Activated naive CD8-positive, alpha-beta T cell (primary cell): ENCODE data around the gene SLC31A1.

Experiments
- H3K27ac Mint-ChIP-seq: one replicate; pipeline ENCODE4 v1.8.0; 2021; ENCODE audit warnings: mixed read lengths
- H3K27me3 Mint-ChIP-seq: one replicate; pipeline ENCODE4 v1.8.0; 2021; ENCODE audit warnings: mixed read lengths
- H3K36me3 Mint-ChIP-seq: one replicate; pipeline ENCODE4 v1.8.0; 2021; ENCODE audit warnings: mixed read lengths
- H3K4me1 Mint-ChIP-seq: one replicate; pipeline ENCODE4 v1.8.0; 2021; ENCODE audit warnings: low read depth, mixed read lengths
- H3K4me3 Mint-ChIP-seq: one replicate; pipeline ENCODE4 v1.8.0; 2021; ENCODE audit warnings: mild to moderate bottlenecking, mixed read lengths
- H3K9me3 Mint-ChIP-seq: one replicate; pipeline ENCODE4 v1.8.0; 2021; ENCODE audit warnings: low read depth, mixed read lengths

The SLC31A1 gene

DNA sequence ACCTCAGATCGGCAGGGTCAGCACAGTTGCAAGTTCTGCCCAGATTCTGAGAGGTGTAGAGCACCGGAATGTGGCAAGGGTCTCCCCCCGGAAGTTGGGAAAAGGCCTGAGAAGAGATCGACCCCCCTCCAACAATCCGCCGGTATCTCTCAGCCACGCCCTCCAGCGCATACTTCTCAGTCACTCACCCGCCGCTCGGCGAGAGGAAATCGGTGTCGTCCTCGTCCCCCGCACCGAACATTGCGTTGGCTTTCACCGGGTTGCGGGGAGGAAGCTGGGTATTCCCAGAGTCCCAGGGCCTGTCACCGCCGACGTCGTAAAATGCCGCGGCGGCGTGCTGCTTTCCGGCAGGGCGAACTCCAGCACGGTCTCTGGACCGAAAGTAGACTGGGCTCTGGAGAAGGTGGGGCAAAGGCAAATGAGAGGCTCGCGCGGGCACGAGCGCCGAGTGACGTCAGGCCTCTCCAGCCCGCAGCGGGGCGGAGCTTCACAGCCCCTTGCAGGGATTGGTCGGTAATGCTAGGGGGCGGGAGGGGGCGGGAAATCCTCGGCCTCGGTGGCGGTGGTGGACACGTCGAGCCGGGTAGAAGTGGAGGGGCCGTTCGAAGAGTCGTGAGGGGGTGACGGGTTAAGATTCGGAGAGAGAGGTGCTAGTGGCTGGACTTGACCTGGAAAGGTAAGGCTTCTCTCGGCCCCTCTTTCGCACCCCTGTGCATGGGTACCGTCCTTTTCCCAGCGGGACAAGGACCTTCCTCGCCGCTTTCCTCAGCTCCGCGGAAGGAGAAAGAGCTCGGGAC is at the start of gene SLC31A1, which contains the start of gene FKBP15:
SLC31A1 (plus strand) TSS at position 542 of the 797 bp plus-strand sequence. CDS start 34,605 bp downstream, outside the sequence.
FKBP15 (minus strand) TSS at position 275 of the 797 bp plus-strand sequence; CDS start at position 241, 34 bp downstream.
- H3K4me1 Mint-ChIP-seq: peaks cover 47% of the 10 kb centered on the region
- peaks cover 2% of the 10 kb centered on the region for H3K36me3 Mint-ChIP-seq
- H3K9me3 Mint-ChIP-seq: no peaks in the 10 kb centered on the region
- H3K27ac Mint-ChIP-seq: peak within 1 kb of the TSS; percentile 85
- H3K4me3 Mint-ChIP-seq: peak within 1 kb of the TSS; percentile 93
- H3K27me3 Mint-ChIP-seq: no peaks in the 10 kb centered on the region

DNA sequence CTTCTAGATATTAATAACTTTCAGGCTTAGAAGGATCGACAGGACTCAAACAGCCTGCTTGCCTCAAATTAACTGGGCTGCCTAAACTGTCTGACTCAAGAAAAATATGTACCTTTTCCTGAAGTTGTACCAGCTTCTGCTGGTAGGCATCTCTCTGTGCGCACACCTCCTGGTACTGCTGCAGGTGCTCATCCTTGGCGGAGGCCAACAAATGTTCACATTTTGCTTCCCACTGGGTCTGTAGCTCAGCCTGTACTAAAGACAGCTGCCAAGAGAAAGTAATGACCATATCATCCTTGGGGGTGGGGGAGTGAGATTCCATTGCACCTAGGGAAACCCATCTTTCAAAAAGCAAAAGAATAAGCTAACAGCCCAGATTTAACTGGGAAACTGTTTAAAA is 48.0 kb upstream of the SLC31A1 start:
- H3K4me1 Mint-ChIP-seq: no peaks in the 10 kb centered on the region
- H3K27ac Mint-ChIP-seq: no peak overlapping the region
- no peak overlapping the region for H3K4me3 Mint-ChIP-seq
- H3K27me3 Mint-ChIP-seq: no peaks in the 10 kb centered on the region
- peaks cover 34% of the 10 kb centered on the region for H3K36me3 Mint-ChIP-seq
- no peaks in the 10 kb centered on the region for H3K9me3 Mint-ChIP-seq

DNA sequence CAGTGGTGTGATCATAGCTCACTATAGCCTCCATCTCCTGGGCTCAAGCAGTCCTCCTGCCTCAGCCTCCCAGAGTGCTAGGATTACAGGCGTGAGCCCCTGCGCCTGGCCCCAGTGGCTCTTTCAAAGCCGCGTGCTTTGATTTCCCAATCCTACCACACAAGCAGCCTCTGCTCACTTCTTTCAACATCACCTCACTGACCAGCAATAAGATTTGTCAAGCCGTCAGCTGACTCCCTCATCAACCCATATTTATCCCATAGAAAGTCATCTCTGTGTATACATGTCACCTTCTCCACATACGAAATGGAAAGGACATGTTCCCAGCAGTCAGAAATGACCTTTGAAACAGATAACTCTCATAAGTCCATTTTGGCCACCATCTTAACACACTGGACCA is 44.5 kb upstream of the SLC31A1 start:
- Mint-ChIP-seq H3K4me1 (no peaks in the 10 kb centered on the region), H3K27ac (no peak overlapping the region), H3K4me3 (no peak overlapping the region), H3K9me3 (no peaks in the 10 kb centered on the region), H3K36me3 (peaks cover 29% of the 10 kb centered on the region), H3K27me3 (no peaks in the 10 kb centered on the region)

DNA sequence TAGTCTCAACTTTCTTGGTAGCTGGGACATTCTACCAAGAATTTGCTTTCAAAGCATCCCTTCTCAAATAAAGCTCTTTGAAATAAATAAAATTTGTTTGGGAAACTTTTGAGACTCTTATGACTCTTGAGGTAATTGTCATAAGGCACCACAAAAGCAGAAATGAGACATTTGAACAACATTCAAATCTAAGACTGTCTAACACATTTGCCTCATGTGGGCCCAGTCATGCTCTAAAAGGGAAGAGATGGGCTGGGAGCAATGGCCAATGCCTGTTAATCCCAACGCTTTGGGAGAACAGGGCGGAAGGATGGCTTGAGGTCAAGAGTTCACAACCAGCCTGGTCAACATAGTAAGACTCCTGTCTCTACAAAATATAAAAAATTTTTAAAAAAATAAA is 44.1 kb upstream of the SLC31A1 start:
- no peaks in the 10 kb centered on the region for H3K27me3 Mint-ChIP-seq
- H3K27ac Mint-ChIP-seq: no peak overlapping the region
- no peak overlapping the region for H3K4me3 Mint-ChIP-seq
- no peaks in the 10 kb centered on the region for H3K4me1 Mint-ChIP-seq
- H3K9me3 Mint-ChIP-seq: no peaks in the 10 kb centered on the region
- H3K36me3 Mint-ChIP-seq: peaks cover 29% of the 10 kb centered on the region

DNA sequence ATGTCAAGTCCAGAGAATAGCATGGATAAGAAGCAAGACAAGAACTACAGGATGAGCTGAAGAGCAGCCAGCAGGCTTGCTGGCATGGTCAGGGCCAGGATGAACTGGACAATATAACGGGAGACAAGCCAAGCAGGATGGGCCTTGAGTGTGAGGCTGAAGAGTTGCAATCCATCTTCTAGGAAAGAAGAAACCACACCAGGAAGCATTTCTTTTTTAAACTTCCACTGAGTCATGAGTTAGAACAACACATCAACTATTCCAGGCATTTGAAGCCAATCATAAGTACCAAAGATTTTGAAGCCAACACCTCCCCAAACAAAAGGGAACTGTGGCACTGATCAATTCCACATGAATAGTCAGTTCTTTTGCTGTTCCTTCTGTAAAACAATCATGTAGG is 43.3 kb upstream of the SLC31A1 start:
- H3K27me3 Mint-ChIP-seq: no peaks in the 10 kb centered on the region
- H3K9me3 Mint-ChIP-seq: no peaks in the 10 kb centered on the region
- H3K27ac Mint-ChIP-seq: no peak overlapping the region
- H3K4me3 Mint-ChIP-seq: no peak overlapping the region
- no peaks in the 10 kb centered on the region for H3K4me1 Mint-ChIP-seq
- peaks cover 27% of the 10 kb centered on the region for H3K36me3 Mint-ChIP-seq

DNA sequence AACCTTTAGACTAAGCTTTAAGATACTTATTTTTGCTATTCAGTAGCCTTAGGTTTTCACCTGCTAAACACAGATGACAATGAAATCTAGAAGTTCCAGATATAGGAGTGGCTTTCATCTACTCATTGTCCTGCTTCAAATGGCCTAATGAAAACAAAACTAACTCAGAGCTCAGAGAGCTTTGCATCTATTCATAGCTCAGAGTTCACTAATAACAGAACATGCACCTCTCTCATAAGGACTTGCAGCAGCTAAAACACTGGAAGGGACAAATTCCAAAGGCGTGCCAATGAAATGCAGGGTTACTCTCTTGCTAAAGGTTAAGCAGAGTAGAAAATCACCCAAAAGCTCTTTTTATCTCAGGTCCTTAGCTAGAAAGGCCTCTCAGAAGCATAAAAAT is 41.5 kb upstream of the SLC31A1 start:
- Mint-ChIP-seq H3K27ac (no peak overlapping the region), H3K27me3 (no peaks in the 10 kb centered on the region), H3K4me3 (no peak overlapping the region), H3K4me1 (no peaks in the 10 kb centered on the region), H3K9me3 (no peaks in the 10 kb centered on the region), H3K36me3 (peaks cover 24% of the 10 kb centered on the region)

DNA sequence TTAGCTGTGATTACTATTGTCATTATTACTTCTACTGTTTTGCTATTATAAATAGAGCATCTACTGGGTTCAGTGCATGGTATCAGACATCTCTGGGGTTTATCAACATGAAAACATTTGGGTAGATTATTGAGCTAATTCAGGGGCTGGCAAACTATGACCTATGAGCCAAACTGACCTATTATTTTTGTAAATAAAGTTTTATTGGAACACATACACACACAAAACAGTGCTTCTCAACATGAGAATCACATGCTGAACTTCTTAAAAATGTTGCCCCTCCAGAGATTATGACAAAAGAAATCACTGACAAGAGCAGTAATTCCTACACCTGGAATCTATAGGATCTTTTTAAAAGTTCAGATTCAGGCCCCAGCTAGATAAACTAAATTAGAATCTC is 40.2 kb upstream of the SLC31A1 start:
- no peak overlapping the region for H3K4me3 Mint-ChIP-seq
- no peak overlapping the region for H3K27ac Mint-ChIP-seq
- no peaks in the 10 kb centered on the region for H3K9me3 Mint-ChIP-seq
- peaks cover 31% of the 10 kb centered on the region for H3K36me3 Mint-ChIP-seq
- no peaks in the 10 kb centered on the region for H3K27me3 Mint-ChIP-seq
- no peaks in the 10 kb centered on the region for H3K4me1 Mint-ChIP-seq

DNA sequence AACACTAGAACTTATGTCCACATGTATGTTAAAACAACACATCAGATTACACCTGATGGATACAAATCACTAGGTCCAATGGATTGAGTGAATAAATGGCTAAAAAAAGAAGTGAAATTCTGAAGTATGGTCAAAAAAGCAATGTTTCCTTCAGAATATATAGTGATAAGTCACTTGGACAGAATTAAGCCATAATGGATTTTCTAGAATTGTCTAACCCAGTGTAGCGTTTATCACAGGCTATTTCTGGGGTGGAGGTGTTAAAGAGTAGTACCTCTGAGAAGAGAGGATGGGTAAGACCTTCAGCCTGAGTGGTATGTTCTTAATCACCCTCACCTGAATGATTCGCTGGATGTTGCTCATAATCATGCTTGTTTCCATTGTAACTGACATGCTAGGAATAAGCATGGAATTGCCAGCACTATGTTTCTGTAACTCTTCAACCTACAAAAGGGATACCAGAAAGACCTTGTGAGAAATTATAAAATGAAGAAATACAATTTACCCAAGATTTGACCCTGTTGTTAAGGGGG is 37.3 kb upstream of the SLC31A1 start:
- H3K27me3 Mint-ChIP-seq: no peaks in the 10 kb centered on the region
- H3K9me3 Mint-ChIP-seq: no peaks in the 10 kb centered on the region
- no peak overlapping the region for H3K27ac Mint-ChIP-seq
- H3K36me3 Mint-ChIP-seq: peaks cover 27% of the 10 kb centered on the region
- H3K4me1 Mint-ChIP-seq: no peaks in the 10 kb centered on the region
- H3K4me3 Mint-ChIP-seq: no peak overlapping the region

DNA sequence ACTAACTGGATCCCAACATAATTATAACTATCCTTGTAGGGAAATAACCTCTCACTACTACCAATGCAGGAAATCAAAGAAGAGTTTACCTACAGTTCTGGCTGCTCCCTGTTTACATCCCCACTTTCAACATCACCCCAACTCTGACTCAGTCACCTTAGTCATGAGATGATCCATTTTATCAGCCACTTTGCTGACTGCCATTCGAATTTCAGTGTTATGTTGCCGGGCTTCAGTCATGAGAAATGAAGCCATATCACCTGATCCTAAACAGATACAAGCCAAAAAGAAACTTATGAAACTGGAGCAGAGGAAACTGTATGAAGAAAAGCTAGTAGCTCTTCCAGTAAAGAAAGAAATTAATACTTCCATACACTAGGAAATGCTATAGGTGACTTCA is 36.8 kb upstream of the SLC31A1 start:
- Mint-ChIP-seq H3K9me3 (no peaks in the 10 kb centered on the region), H3K4me1 (no peaks in the 10 kb centered on the region), H3K27me3 (no peaks in the 10 kb centered on the region), H3K36me3 (peaks cover 27% of the 10 kb centered on the region), H3K27ac (no peak overlapping the region), H3K4me3 (no peak overlapping the region)

DNA sequence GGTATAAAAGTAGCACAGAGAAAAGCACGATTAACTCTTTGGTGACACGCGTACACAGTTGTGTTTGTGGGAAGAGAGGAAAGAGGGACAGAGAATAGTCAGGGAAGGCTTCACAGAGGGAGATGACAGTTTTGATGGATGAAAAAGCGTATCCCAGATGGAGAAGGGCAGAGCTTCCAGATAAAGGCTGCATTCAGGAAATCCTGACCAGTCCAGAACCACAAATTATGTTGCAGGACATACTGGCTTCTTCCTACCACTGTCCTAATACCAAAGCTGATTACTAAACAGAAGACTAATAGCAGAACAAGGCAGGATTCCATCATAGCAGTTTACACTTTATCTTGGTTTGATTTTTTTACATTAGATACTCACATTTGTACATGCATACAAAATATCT is 36.1 kb upstream of the SLC31A1 start:
- peak overlapping the region; percentile 2 for H3K27ac Mint-ChIP-seq
- H3K4me3 Mint-ChIP-seq: no peak overlapping the region
- no peaks in the 10 kb centered on the region for H3K9me3 Mint-ChIP-seq
- H3K4me1 Mint-ChIP-seq: no peaks in the 10 kb centered on the region
- peaks cover 27% of the 10 kb centered on the region for H3K36me3 Mint-ChIP-seq
- H3K27me3 Mint-ChIP-seq: no peaks in the 10 kb centered on the region

DNA sequence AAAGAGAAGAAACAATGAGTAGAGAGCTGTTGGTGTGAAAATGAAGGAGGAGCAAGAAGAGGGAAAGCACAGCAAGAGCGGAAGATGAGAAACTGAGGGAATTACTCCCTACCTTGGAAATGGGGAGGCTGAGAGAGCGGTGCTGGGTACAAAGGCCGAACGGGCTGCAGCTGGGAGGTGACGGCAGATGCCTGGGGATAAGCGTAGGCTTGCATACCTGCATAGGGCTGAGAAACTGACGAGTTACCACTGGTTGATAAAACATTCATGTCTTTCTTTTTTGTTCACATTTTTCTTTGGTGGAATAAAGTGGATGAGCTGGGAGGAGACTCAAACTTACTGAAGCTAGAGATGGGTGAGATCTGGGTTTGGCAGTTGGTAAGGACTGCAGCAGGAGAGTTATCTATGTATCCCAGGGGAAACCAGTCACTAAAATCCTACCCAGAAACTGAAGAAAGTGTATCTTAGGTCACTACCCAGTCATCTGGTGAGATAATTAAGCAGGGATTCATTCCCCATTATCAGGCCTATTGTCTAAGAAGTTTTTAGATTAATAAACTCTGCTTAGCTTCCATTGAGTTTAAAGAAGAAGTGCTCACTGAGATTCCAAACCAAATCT is 35.1 kb upstream of the SLC31A1 start:
- H3K36me3 Mint-ChIP-seq: peaks cover 29% of the 10 kb centered on the region

DNA sequence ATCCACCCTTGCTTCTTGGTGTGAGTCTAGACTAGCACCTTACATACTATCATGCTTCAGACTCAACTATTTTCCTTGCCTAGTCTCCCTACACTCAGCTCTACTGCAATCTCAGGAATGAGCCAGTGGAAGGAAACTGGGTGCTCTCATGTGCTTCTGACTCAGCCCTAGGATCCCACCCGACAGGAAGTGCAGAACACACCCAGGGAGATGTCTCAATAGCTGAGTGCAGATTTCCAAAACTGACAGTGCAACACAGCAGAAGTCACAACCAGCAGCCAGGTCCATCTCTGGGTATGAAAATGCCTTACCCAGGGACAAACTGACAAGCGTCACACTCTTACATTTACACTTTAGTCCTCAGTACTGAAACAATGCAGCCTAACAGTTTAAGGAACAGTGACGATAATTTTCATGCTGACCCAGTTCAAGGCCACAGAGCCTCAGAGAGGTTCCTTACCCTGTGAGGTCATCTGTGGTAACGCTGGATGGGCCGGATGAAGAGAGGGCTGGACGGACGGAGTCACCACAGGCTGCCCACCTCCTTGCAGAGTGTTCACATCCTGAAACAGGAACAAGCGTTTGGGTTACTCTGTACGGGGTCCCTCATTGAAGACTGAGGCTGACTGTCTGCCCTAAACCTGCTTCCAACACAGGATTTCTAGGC is 33.3 kb upstream of the SLC31A1 start:
- H3K27me3 Mint-ChIP-seq: no peaks in the 10 kb centered on the region
- H3K4me3 Mint-ChIP-seq: no peak overlapping the region
- H3K36me3 Mint-ChIP-seq: peaks cover 17% of the 10 kb centered on the region
- no peaks in the 10 kb centered on the region for H3K4me1 Mint-ChIP-seq
- H3K9me3 Mint-ChIP-seq: no peaks in the 10 kb centered on the region
- H3K27ac Mint-ChIP-seq: no peak overlapping the region

More for the DNA sequence above, 35.1 kb upstream of the SLC31A1 start:
- Mint-ChIP-seq H3K9me3 (no peaks in the 10 kb centered on the region), H3K27me3 (no peaks in the 10 kb centered on the region), H3K4me3 (no peak overlapping the region), H3K4me1 (no peaks in the 10 kb centered on the region), H3K27ac (no peak overlapping the region)

DNA sequence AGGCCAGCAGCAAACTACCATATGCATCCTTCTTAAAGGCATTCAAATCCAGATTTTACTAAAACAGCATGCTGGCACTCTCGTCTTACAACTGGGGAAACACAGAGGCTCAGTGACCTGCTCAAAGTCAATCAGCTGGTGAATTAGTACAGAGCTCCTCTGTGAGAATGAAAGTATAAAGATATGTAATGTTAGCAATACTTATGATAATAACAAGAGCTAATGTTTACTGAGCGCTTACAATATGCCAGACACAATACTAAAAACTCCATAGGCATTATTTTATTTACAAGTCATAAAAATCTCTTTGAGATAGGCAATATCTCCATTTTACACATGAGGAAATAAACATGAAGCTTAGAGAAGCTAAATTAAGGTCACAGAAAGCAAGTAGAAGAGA is 28.9 kb upstream of the SLC31A1 start:
- Mint-ChIP-seq H3K4me3 (no peak overlapping the region), H3K27me3 (no peaks in the 10 kb centered on the region), H3K36me3 (peaks cover 4% of the 10 kb centered on the region), H3K9me3 (no peaks in the 10 kb centered on the region), H3K4me1 (no peaks in the 10 kb centered on the region), H3K27ac (no peak overlapping the region)

DNA sequence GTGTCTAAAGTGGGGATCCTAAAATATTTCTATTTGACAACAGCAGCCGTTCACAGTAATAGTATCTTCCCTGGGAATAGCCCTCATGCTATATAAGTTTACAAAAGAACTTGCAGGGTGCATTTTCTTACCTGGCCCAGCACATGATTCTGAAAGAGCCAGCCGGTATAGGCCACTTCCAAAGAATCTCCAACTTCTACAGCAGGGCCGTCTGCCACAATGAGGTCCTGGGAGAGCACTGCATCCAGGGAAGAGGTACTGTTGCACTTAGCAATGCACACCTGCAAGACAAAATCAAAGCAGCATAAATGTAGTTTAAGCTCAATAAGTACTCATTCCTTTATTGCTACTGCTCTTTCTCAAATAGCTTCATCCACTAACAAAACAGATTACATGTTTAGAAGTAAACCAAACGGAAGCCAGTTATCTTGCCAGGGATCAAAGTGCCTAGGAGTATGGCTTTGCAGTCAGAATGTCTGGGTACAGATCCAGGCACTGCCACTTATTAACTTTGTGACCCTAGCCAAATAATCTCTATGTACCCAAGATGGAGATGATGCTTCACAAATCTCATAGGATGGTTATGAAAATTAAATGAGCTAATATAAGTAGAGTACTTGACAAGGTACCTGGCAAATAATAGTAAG is 21.5 kb upstream of the SLC31A1 start:
- Mint-ChIP-seq H3K27ac (no peak overlapping the region), H3K4me1 (no peaks in the 10 kb centered on the region), H3K9me3 (no peaks in the 10 kb centered on the region), H3K4me3 (no peak overlapping the region), H3K27me3 (no peaks in the 10 kb centered on the region), H3K36me3 (peaks cover 13% of the 10 kb centered on the region)

DNA sequence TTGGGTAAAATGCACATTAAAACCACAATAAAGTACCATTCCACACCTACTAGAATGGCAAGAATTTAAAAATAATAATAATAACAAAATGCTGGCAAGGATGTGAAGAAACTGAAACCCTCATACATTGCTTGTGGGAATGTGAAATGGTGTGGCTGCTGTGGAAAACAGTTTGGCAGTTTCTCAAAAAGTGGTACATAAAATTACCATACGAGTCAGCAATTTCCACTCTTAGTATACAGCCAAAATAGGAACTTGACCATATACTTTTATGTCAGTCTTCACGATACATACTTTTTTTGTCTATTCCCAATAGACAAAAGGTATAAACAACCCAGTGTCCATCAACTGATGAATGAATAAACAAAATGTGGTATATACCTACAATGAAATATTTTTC is 15.9 kb upstream of the SLC31A1 start:
- peaks cover 22% of the 10 kb centered on the region for H3K36me3 Mint-ChIP-seq
- H3K27ac Mint-ChIP-seq: no peak overlapping the region
- no peaks in the 10 kb centered on the region for H3K4me1 Mint-ChIP-seq
- H3K27me3 Mint-ChIP-seq: no peaks in the 10 kb centered on the region
- no peak overlapping the region for H3K4me3 Mint-ChIP-seq
- no peaks in the 10 kb centered on the region for H3K9me3 Mint-ChIP-seq
